ENCODE results near the gene UGGT2. TPM values are rescaled to one million over a fixed set of nuclear protein-coding genes. Genes with fewer than 3 reads are reported as not detected.
A peak's percentile ranks its signal among the peaks of the same experiment; 100 is the strongest.

The UGGT2 gene
- total and polyA plus RNA-seq, 8 donors: 24.1 to 50.0 (median 43.3) TPM

GRCh38 chr13:96086736-96087135, 33.5 kb upstream of the UGGT2 start:
- ATAC-seq (no peak), DNase-seq (no peak)
- peaks cover 5 to 13% of the 10 kb centered on the region in 2 donors for H3K4me1 ChIP-seq
- no peaks in the 10 kb centered on the region for H3K36me3 ChIP-seq
- H3K27ac ChIP-seq: no peak overlapping the region
- H3K27me3 ChIP-seq: peaks cover 41 to 73% of the 10 kb centered on the region in 2 donors
- H3K9me3 ChIP-seq: no peaks in the 10 kb centered on the region
- no peak overlapping the region for H3K4me3 ChIP-seq
- intact Hi-C loops (cut with DNase I): no loop called here
- TF ChIP-seq, protein P1, sequence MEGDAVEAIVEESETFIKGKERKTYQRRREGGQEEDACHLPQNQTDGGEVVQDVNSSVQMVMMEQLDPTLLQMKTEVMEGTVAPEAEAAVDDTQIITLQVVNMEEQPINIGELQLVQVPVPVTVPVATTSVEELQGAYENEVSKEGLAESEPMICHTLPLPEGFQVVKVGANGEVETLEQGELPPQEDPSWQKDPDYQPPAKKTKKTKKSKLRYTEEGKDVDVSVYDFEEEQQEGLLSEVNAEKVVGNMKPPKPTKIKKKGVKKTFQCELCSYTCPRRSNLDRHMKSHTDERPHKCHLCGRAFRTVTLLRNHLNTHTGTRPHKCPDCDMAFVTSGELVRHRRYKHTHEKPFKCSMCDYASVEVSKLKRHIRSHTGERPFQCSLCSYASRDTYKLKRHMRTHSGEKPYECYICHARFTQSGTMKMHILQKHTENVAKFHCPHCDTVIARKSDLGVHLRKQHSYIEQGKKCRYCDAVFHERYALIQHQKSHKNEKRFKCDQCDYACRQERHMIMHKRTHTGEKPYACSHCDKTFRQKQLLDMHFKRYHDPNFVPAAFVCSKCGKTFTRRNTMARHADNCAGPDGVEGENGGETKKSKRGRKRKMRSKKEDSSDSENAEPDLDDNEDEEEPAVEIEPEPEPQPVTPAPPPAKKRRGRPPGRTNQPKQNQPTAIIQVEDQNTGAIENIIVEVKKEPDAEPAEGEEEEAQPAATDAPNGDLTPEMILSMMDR (IDR thresholded peaks at IDR 0.05): no peak

- no peak for DNase-seq
- Histone ChIP-seq H3K9me3 (no peaks in the 10 kb centered on the region), H3K36me3 (no peaks in the 10 kb centered on the region), H3K27ac (no peak overlapping the region), H3K4me3 (no peak overlapping the region), H3K4me1 (no peaks in the 10 kb centered on the region), H3K27me3 (peaks cover 8 to 34% of the 10 kb centered on the region in 2 donors)
- intact Hi-C loops (cut with DNase I): no loop called here
- ATAC-seq: no peak
- TF ChIP-seq, protein P1 (IDR thresholded peaks at IDR 0.05): no peak
Observed at GRCh38 chr13:96082640-96083039, 29.4 kb upstream of the UGGT2 start.

DNA sequence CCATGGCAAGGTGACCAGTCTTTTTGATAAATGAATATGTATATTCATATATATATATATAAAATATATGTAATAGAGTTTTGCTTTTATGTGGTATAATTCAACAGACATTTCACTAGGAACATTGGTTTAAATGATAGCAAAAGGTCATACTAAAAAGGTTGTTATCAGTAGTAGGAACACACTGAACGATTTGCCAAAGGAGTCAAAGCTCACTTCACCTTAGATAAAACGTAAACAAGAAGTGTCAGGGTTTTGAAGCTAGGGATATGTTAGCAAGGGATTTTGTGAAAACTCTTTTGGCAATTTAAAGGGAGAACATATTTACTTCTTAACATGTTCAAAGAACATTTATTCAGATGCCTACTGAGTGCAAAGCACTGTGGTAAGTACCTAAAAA, 28.7 kb upstream of the UGGT2 start:
- Histone ChIP-seq H3K27ac (no peak overlapping the region), H3K9me3 (no peaks in the 10 kb centered on the region), H3K27me3 (peaks cover under 1 to 26% of the 10 kb centered on the region in 2 donors), H3K4me3 (no peak overlapping the region), H3K4me1 (no peaks in the 10 kb centered on the region), H3K36me3 (no peaks in the 10 kb centered on the region)
- no peak for ATAC-seq
- TF ChIP-seq, protein P1 (IDR thresholded peaks at IDR 0.05): no peak
- intact Hi-C loops (cut with DNase I): no loop called here
- no peak for DNase-seq

GRCh38 chr13:96080676-96081075, 27.5 kb upstream of the UGGT2 start:
- ATAC-seq: no peak

GRCh38 chr13:96075953-96076543, 22.8 kb upstream of the UGGT2 start:
- H3K4me1 ChIP-seq: no peaks in the 10 kb centered on the region
- no peak overlapping the region for H3K4me3 ChIP-seq
- H3K27me3 ChIP-seq: peaks cover 0 to 1% of the 10 kb centered on the region in 2 donors
- no peaks in the 10 kb centered on the region for H3K36me3 ChIP-seq
- TF ChIP-seq, protein P1 (IDR thresholded peaks at IDR 0.05): peak in 1 of 2 donors; percentile 54
- ATAC-seq: peak; percentile 41
- H3K27ac ChIP-seq: no peak overlapping the region
- intact Hi-C loops (cut with DNase I): no loop called here
- no peaks in the 10 kb centered on the region for H3K9me3 ChIP-seq
- no peak for DNase-seq

More at GRCh38 chr13:96080676-96081075, 27.5 kb upstream of the UGGT2 start:
- no peaks in the 10 kb centered on the region for H3K9me3 ChIP-seq
- H3K4me3 ChIP-seq: no peak overlapping the region
- H3K4me1 ChIP-seq: no peaks in the 10 kb centered on the region
- intact Hi-C loops (cut with DNase I): no loop called here
- no peaks in the 10 kb centered on the region for H3K36me3 ChIP-seq
- peaks cover 0 to 19% of the 10 kb centered on the region in 2 donors for H3K27me3 ChIP-seq
- H3K27ac ChIP-seq: no peak overlapping the region
- DNase-seq: no peak
- TF ChIP-seq, protein P1 (IDR thresholded peaks at IDR 0.05): no peak
